NCI-H510A treated with DMSO at 0.1 percent for 48 hours (cell line): ENCODE data around the gene TMEM87B.
"Not testable (repeated sequence)": the region's sequence is repeated elsewhere in the genome, so short reads cannot be mapped to it uniquely, and the experiment has no call there.

Source experiments
- DNase-seq: peaks from one replicate; lab custom pipeline; 2025; lab: John Stamatoyannopoulos, UW

The TMEM87B gene

GRCh38 chr2:112032689-112033465 is 22.2 kb upstream of the TMEM87B start:
- no peak for DNase-seq

GRCh38 chr2:112033600-112033999 is 21.5 kb upstream of the TMEM87B start:
- DNase-seq: no peak

- DNase-seq: no peak
These were observed 20.1 kb upstream of the TMEM87B start for GRCh38 chr2:112034924-112035323.

GRCh38 chr2:112035786-112036185 is 19.3 kb upstream of the TMEM87B start:
- no peak for DNase-seq

GRCh38 chr2:112039556-112039955 is 15.5 kb upstream of the TMEM87B start:
- not testable (repeated sequence) for DNase-seq

- not testable (repeated sequence) for DNase-seq
These were observed 15.0 kb upstream of the TMEM87B start for GRCh38 chr2:112040066-112040465.

- DNase-seq: not testable (repeated sequence)
These were observed 13.6 kb upstream of the TMEM87B start for GRCh38 chr2:112041460-112041859.

- DNase-seq: no peak
These were observed 9.5 kb upstream of the TMEM87B start for GRCh38 chr2:112045446-112046014.

- no peak for DNase-seq
These were observed 8.8 kb upstream of the TMEM87B start for GRCh38 chr2:112046231-112046630.

GRCh38 chr2:112047537-112048235 is 7.4 kb upstream of the TMEM87B start:
- no peak for DNase-seq

GRCh38 chr2:112048236-112048592 is 6.9 kb upstream of the TMEM87B start:
- DNase-seq: no peak

- peak; percentile 76 for DNase-seq
These were observed 6.2 kb upstream of the TMEM87B start for GRCh38 chr2:112048887-112049286.

- DNase-seq: no peak
These were observed 4.8 kb upstream of the TMEM87B start for GRCh38 chr2:112050316-112050715.

- DNase-seq: peak; percentile 96
These were observed 887 bp upstream of the TMEM87B start for GRCh38 chr2:112053917-112054846.

- peak; percentile 40 for DNase-seq
These were observed 909 bp downstream of the TMEM87B start for GRCh38 chr2:112055730-112056625.

- DNase-seq: no peak
These were observed 1.5 kb downstream of the TMEM87B start for GRCh38 chr2:112056626-112056987.

- DNase-seq: no peak
These were observed 4.6 kb downstream of the TMEM87B start for GRCh38 chr2:112059671-112060070.

GRCh38 chr2:112061299-112061698 is 6.2 kb downstream of the TMEM87B start:
- DNase-seq: no peak

GRCh38 chr2:112061840-112062239 is 6.8 kb downstream of the TMEM87B start:
- DNase-seq: no peak

- no peak for DNase-seq
These were observed 7.8 kb downstream of the TMEM87B start for GRCh38 chr2:112062894-112063293.

GRCh38 chr2:112065486-112065885 is 10.4 kb downstream of the TMEM87B start:
- DNase-seq: no peak
